GM06990 (cell line): ENCODE data around the gene SLC30A2.

Experiments used
- DNase-seq: peaks from one replicate; pipeline ENCODE4 v3.0.0-alpha.2; 2011; ENCODE audit not compliant: insufficient read length; ENCODE audit errors: extremely low read depth
- H3K27me3 ChIP-seq: replicated peaks from 2 replicates; pipeline ENCODE4 v1.6.0; 2011; ENCODE audit warnings: low read length; ENCODE audit not compliant: control insufficient read depth, insufficient read depth
- H3K36me3 ChIP-seq: 2 replicates; pipeline ENCODE4 v1.5.1; 2011; ENCODE audit warnings: low read length; ENCODE audit not compliant: control insufficient read depth, insufficient read depth
- H3K4me3 ChIP-seq: replicated peaks from 2 replicates; pipeline ENCODE4 v1.5.1; 2011; ENCODE audit warnings: low read depth, mild to moderate bottlenecking, control low read depth, low read length
- CTCF ChIP-seq: IDR thresholded peaks from 2 replicates; pipeline ENCODE4 v1.5.1; 2011; ENCODE audit warnings: low read length, control low read depth, mild to moderate bottlenecking, inconsistent platforms; ENCODE audit not compliant: insufficient read depth, poor library complexity, severe bottlenecking

The SLC30A2 gene

GRCh38 chr1:26009796-26010447 is 36.0 kb downstream of the SLC30A2 start:
- TF ChIP-seq CTCF: peak; percentile 20
- no peak overlapping the region for H3K4me3 ChIP-seq
- DNase-seq: no peak

GRCh38 chr1:26006710-26007109 is 39.2 kb downstream of the SLC30A2 start:
- Histone ChIP-seq H3K36me3 (no peaks in the 10 kb centered on the region), H3K4me3 (no peak overlapping the region), H3K27me3 (no peaks in the 10 kb centered on the region; the same call in 1 of the 2 replicates)
- DNase-seq: no peak
- no peak for TF ChIP-seq CTCF

More at GRCh38 chr1:26009796-26010447, 36.0 kb downstream of the SLC30A2 start:
- H3K36me3 ChIP-seq: no peaks in the 10 kb centered on the region
- no peaks in the 10 kb centered on the region; the same call in 1 of the 2 replicates for H3K27me3 ChIP-seq

- DNase-seq: no peak
- Histone ChIP-seq H3K27me3 (no peaks in the 10 kb centered on the region; the same call in none of the 2 replicates), H3K4me3 (no peak overlapping the region), H3K36me3 (no peaks in the 10 kb centered on the region)
- TF ChIP-seq CTCF: no peak
Measured at GRCh38 chr1:26005434-26006105, 40.3 kb downstream of the SLC30A2 start.

GRCh38 chr1:26003756-26004155 is 42.2 kb downstream of the SLC30A2 start:
- Histone ChIP-seq H3K4me3 (no peak overlapping the region), H3K36me3 (no peaks in the 10 kb centered on the region), H3K27me3 (no peaks in the 10 kb centered on the region; the same call in none of the 2 replicates)
- DNase-seq: no peak
- no peak for TF ChIP-seq CTCF

- H3K27me3 ChIP-seq: no peaks in the 10 kb centered on the region; the same call in none of the 2 replicates
- no peaks in the 10 kb centered on the region for H3K36me3 ChIP-seq
- DNase-seq: no peak
- H3K4me3 ChIP-seq: no peak overlapping the region
- no peak for TF ChIP-seq CTCF
Measured at GRCh38 chr1:26003262-26003661, 42.7 kb downstream of the SLC30A2 start.
